ENCODE measurements around the gene CLIC3. TPM values are rescaled to one million over a fixed set of nuclear protein-coding genes. Genes with fewer than 3 reads are reported as not detected.

The CLIC3 gene
- total RNA-seq, 2 experiments from 2014 or later = not detected

- H3K4me3 Mint-ChIP-seq = no peak overlapping the region
- intact Hi-C loops (cut with micrococcal nuclease) = no loop called here
- H3K27ac Mint-ChIP-seq = no peak overlapping the region
- H3K27me3 Mint-ChIP-seq (ENCODE audit: low read depth) = no peaks in the 10 kb centered on the region
- H3K4me1 Mint-ChIP-seq (ENCODE audit: low read depth) = peaks cover 12% of the 10 kb centered on the region
- CTCF ChIA-PET = interaction anchor here (0.8 kb wide), 1 partner anchor 21 kb away, joined by 3 read pairs; no protein-coding TSS in a partner anchor
- no peaks in the 10 kb centered on the region for H3K36me3 Mint-ChIP-seq (ENCODE audit: low read depth)
- no peaks in the 10 kb centered on the region for H3K9me3 Mint-ChIP-seq
- DNase-seq = no peak
Measured at GRCh38 chr9:136972335-136972734, 24.0 kb downstream of the CLIC3 start.

- no peaks in the 10 kb centered on the region for H3K36me3 Mint-ChIP-seq (ENCODE audit: low read depth)
- no peaks in the 10 kb centered on the region for H3K27me3 Mint-ChIP-seq (ENCODE audit: low read depth)
- H3K9me3 Mint-ChIP-seq = no peaks in the 10 kb centered on the region
- intact Hi-C loops (cut with micrococcal nuclease) = no loop called here
- H3K4me1 Mint-ChIP-seq (ENCODE audit: low read depth) = peaks cover 12% of the 10 kb centered on the region
- no peak overlapping the region for H3K4me3 Mint-ChIP-seq
- no peak for DNase-seq
- no peak overlapping the region for H3K27ac Mint-ChIP-seq
- CTCF ChIA-PET = interaction anchor here (0.8 kb wide), 1 partner anchor 21 kb away, joined by 3 read pairs; no protein-coding TSS in a partner anchor
Measured at GRCh38 chr9:136971746-136972145, 24.6 kb downstream of the CLIC3 start.

GRCh38 chr9:136970361-136970760, 26.0 kb downstream of the CLIC3 start:
- peaks cover 14% of the 10 kb centered on the region for H3K4me1 Mint-ChIP-seq (ENCODE audit: low read depth)
- no peaks in the 10 kb centered on the region for H3K9me3 Mint-ChIP-seq
- intact Hi-C loops (cut with micrococcal nuclease) = no loop called here
- DNase-seq = no peak
- no peak overlapping the region for H3K27ac Mint-ChIP-seq
- CTCF ChIA-PET = interaction anchor here (0.6 kb wide), 1 partner anchor 59 kb away, joined by 3 read pairs; no protein-coding TSS in a partner anchor
- no peak overlapping the region for H3K4me3 Mint-ChIP-seq
- no peaks in the 10 kb centered on the region for H3K27me3 Mint-ChIP-seq (ENCODE audit: low read depth)
- H3K36me3 Mint-ChIP-seq (ENCODE audit: low read depth) = no peaks in the 10 kb centered on the region

- H3K9me3 Mint-ChIP-seq = no peaks in the 10 kb centered on the region
- H3K36me3 Mint-ChIP-seq (ENCODE audit: low read depth) = no peaks in the 10 kb centered on the region
- H3K27ac Mint-ChIP-seq = no peak overlapping the region
- peaks cover 9% of the 10 kb centered on the region for H3K4me1 Mint-ChIP-seq (ENCODE audit: low read depth)
- no peak for DNase-seq
- intact Hi-C loops (cut with micrococcal nuclease) = no loop called here
- CTCF ChIA-PET = interaction anchor here (0.6 kb wide), 1 partner anchor 60 kb away, joined by 3 read pairs; no protein-coding TSS in a partner anchor
- H3K27me3 Mint-ChIP-seq (ENCODE audit: low read depth) = no peaks in the 10 kb centered on the region
- H3K4me3 Mint-ChIP-seq = no peak overlapping the region
Measured at GRCh38 chr9:136969774-136970173, 26.6 kb downstream of the CLIC3 start.

- Mint-ChIP-seq H3K36me3 (ENCODE audit: low read depth) (no peaks in the 10 kb centered on the region), H3K4me3 (no peak overlapping the region), H3K4me1 (ENCODE audit: low read depth) (peaks cover 10% of the 10 kb centered on the region), H3K27ac (no peak overlapping the region), H3K27me3 (ENCODE audit: low read depth) (no peaks in the 10 kb centered on the region), H3K9me3 (no peaks in the 10 kb centered on the region)
- CTCF ChIA-PET = no interaction called here
- intact Hi-C loops (cut with micrococcal nuclease) = no loop called here
- DNase-seq = no peak
Measured at GRCh38 chr9:136969150-136969549, 27.2 kb downstream of the CLIC3 start.

GRCh38 chr9:136968333-136969127, 27.8 kb downstream of the CLIC3 start:
- CTCF ChIA-PET = no interaction called here
- H3K27ac Mint-ChIP-seq = no peak overlapping the region
- H3K27me3 Mint-ChIP-seq (ENCODE audit: low read depth) = no peaks in the 10 kb centered on the region
- no peak for DNase-seq
- intact Hi-C loops (cut with micrococcal nuclease) = no loop called here
- no peaks in the 10 kb centered on the region for H3K36me3 Mint-ChIP-seq (ENCODE audit: low read depth)
- H3K4me3 Mint-ChIP-seq = no peak overlapping the region
- H3K9me3 Mint-ChIP-seq = no peaks in the 10 kb centered on the region
- peaks cover 10% of the 10 kb centered on the region for H3K4me1 Mint-ChIP-seq (ENCODE audit: low read depth)

- Mint-ChIP-seq H3K27ac (no peak overlapping the region), H3K36me3 (ENCODE audit: low read depth) (no peaks in the 10 kb centered on the region), H3K9me3 (no peaks in the 10 kb centered on the region), H3K27me3 (ENCODE audit: low read depth) (no peaks in the 10 kb centered on the region), H3K4me1 (ENCODE audit: low read depth) (peaks cover 10% of the 10 kb centered on the region), H3K4me3 (no peak overlapping the region)
- DNase-seq = peak; percentile 36
- CTCF ChIA-PET = interaction anchor here (1.1 kb wide), 1 partner anchor 18 kb away, joined by 3 read pairs; no protein-coding TSS in a partner anchor
- intact Hi-C loops (cut with micrococcal nuclease) = no loop called here
Measured at GRCh38 chr9:136965771-136966484, 30.4 kb downstream of the CLIC3 start.

GRCh38 chr9:136964833-136965422, 31.4 kb downstream of the CLIC3 start:
- Mint-ChIP-seq H3K36me3 (ENCODE audit: low read depth) (no peaks in the 10 kb centered on the region), H3K4me3 (no peak overlapping the region), H3K27me3 (ENCODE audit: low read depth) (no peaks in the 10 kb centered on the region), H3K4me1 (ENCODE audit: low read depth) (peaks cover 12% of the 10 kb centered on the region), H3K9me3 (no peaks in the 10 kb centered on the region), H3K27ac (no peak overlapping the region)
- intact Hi-C loops (cut with micrococcal nuclease) = no loop called here
- CTCF ChIA-PET = no interaction called here
- no peak for DNase-seq

GRCh38 chr9:136964171-136964689, 32.1 kb downstream of the CLIC3 start:
- no peak for DNase-seq
- peaks cover 12% of the 10 kb centered on the region for H3K4me1 Mint-ChIP-seq (ENCODE audit: low read depth)
- no peak overlapping the region for H3K4me3 Mint-ChIP-seq
- H3K36me3 Mint-ChIP-seq (ENCODE audit: low read depth) = no peaks in the 10 kb centered on the region
- H3K27ac Mint-ChIP-seq = no peak overlapping the region
- no peaks in the 10 kb centered on the region for H3K9me3 Mint-ChIP-seq
- no peaks in the 10 kb centered on the region for H3K27me3 Mint-ChIP-seq (ENCODE audit: low read depth)
- CTCF ChIA-PET = no interaction called here
- intact Hi-C loops (cut with micrococcal nuclease) = no loop called here

- H3K27ac Mint-ChIP-seq = no peak overlapping the region
- H3K9me3 Mint-ChIP-seq = no peaks in the 10 kb centered on the region
- CTCF ChIA-PET = no interaction called here
- H3K27me3 Mint-ChIP-seq (ENCODE audit: low read depth) = no peaks in the 10 kb centered on the region
- intact Hi-C loops (cut with micrococcal nuclease) = no loop called here
- peaks cover 12% of the 10 kb centered on the region for H3K4me1 Mint-ChIP-seq (ENCODE audit: low read depth)
- DNase-seq = no peak
- no peaks in the 10 kb centered on the region for H3K36me3 Mint-ChIP-seq (ENCODE audit: low read depth)
- H3K4me3 Mint-ChIP-seq = no peak overlapping the region
Measured at GRCh38 chr9:136963751-136964150, 32.6 kb downstream of the CLIC3 start.

- intact Hi-C loops (cut with micrococcal nuclease) = no loop called here
- DNase-seq = no peak
- Mint-ChIP-seq H3K4me1 (ENCODE audit: low read depth) (peaks cover 12% of the 10 kb centered on the region), H3K9me3 (no peaks in the 10 kb centered on the region), H3K27ac (no peak overlapping the region), H3K27me3 (ENCODE audit: low read depth) (no peaks in the 10 kb centered on the region), H3K4me3 (no peak overlapping the region), H3K36me3 (ENCODE audit: low read depth) (no peaks in the 10 kb centered on the region)
- CTCF ChIA-PET = no interaction called here
Measured at GRCh38 chr9:136963341-136963740, 33.0 kb downstream of the CLIC3 start.

- intact Hi-C loops (cut with micrococcal nuclease) = no loop called here
- Mint-ChIP-seq H3K27ac (no peak overlapping the region), H3K36me3 (ENCODE audit: low read depth) (no peaks in the 10 kb centered on the region), H3K9me3 (no peaks in the 10 kb centered on the region), H3K4me3 (no peak overlapping the region), H3K27me3 (ENCODE audit: low read depth) (no peaks in the 10 kb centered on the region), H3K4me1 (ENCODE audit: low read depth) (peaks cover 12% of the 10 kb centered on the region)
- no peak for DNase-seq
- CTCF ChIA-PET = no interaction called here
Measured at GRCh38 chr9:136962701-136963248, 33.6 kb downstream of the CLIC3 start.
